Activated CD8-positive, alpha-beta memory T cell treated with anti-CD3 and anti-CD28 coated beads, Interleukin-2, amount 50 U/mL, for 1 hour (primary cell): ENCODE data around the gene TBK1.

Source experiments
- DNase-seq: peaks from one replicate; pipeline ENCODE4 v3.0.0-alpha.2; 2020; ENCODE audit errors: extremely low read depth

The TBK1 gene

DNA sequence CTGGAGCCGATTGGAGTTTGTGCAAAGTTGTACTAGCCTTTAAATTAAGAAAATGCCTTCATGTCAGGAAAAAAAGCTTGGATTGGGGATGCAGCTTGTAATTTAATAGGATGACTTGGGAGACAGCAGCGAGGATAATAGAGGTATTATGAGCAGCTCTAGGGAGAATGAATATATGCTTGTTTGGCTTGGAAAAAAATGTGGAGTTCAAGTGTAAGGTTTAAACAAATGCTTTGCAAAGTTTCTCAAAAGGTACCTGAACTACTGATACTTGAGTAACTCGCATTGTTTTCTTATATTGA is 93.1 kb downstream of the TBK1 start:
- DNase-seq: no peak

- DNase-seq: no peak
These were observed 97.2 kb downstream of the TBK1 start for GRCh38 chr12:64549108-64549507.

DNA sequence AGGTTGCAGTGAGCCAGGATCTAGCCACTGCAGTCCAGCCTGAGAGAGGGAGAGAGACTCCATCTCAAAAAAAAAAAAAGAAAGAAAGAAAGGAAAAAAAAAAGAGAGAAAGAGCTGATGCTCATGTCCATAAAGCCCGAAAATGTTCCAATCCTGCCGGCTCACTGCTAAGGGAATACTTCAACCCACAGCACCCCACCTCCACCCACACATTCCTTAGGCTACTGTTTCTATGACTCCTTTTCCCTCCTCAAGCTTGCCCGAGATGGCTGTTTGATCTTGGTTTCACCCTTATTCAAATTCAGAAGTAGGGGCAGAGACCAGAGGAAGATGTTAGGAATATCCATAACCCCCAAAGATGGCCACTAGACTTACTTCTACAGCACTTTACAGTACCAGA is 98.8 kb downstream of the TBK1 start:
- no peak for DNase-seq

DNA sequence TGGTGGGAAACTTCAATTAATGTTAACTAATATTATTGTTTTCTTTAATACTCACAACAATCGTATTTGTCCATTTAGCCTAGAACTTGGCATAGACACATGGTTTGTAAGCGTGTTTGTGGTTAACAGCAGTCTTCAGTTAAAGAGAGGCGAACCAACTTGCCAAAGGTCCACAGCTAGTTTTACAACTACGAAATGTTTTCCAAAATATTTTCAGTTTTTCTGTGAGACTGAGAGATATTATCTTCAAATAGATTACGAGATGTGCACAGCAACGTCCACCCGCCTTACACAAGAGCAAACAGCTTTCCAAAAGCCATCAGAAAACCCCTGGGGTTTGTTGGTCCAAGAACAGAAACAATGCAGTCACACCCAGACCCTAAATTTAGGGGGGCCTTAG is 99.8 kb downstream of the TBK1 start:
- DNase-seq: no peak
